GM21717 (cell line): ENCODE measurements around the gene ERFL.

Experiments
- ATAC-seq: cut with Tn5 transposase; IDR thresholded peaks from one replicate; pipeline ENCODE4 v1.9.1; 2021; ENCODE audit warnings: mild to moderate bottlenecking, moderate library complexity; ENCODE audit not compliant: unreplicated experiment

The ERFL gene

DNA sequence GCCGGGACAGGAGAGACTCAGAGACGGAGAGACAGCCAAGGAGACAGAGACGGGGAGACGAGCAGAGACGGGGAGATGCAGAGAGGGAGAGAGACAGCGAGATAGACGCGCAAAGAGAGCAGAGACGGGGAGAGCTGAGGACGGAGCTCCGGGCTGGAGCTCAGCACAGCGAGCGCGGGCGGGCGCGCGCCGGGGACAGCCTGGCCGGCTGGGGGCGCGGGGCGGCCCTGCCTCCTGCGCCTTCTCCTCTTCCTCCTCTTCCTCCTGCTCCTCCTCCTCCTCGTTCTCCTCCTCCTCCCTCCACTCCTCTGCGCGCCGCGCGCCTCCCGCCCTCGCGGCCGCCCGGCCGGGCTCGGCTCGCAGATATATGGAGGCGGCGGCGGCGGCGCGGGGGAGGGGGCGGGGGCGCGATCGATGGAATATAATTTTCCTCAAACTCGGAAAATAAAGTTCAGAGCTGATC is at the start of gene ERFL:
TSS of gene ERFL (minus strand) at position 229 of the 463 bp plus-strand sequence. CDS start 15,530 bp downstream, outside the sequence.
- ATAC-seq, result no peak

DNA sequence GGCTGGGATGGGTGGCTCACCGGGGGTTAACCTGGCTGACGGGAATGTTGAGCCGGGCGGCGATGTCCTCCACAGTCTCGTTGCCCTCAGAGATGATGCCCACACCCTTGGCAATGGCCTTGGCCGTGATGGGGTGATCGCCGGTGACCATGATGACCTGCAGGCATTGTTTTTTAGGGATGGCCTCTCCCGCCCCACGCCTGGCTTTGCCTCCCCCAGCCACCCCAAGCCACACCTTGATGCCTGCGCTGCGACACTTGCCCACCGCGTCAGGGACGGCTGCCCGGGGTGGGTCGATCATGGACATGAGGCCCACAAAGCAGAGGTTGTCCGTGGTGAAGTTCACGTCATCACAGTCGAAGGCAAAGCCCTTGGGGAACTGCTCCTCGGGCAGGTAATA is 49.7 kb upstream of the ERFL start:
- no peak for ATAC-seq

DNA sequence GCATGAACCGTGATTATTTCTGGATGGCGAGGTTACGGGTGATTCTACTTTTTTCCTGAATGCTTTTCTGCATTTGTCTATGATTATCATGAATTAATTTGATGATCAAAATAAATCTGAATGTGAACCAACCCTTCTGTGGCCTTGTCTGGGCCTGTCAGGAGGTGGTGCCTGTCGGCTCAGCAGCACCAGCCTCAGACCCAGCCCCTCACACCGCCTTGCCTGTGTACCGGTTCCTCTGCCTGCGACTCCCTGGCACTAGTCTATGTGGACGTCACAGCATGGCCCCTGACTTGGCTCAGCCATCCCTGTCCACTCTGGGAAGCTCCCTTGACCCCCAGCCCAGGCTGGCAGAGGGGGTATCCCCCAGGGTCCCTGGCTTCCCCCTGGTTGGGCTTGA is 46.4 kb upstream of the ERFL start:
- no peak for ATAC-seq

DNA sequence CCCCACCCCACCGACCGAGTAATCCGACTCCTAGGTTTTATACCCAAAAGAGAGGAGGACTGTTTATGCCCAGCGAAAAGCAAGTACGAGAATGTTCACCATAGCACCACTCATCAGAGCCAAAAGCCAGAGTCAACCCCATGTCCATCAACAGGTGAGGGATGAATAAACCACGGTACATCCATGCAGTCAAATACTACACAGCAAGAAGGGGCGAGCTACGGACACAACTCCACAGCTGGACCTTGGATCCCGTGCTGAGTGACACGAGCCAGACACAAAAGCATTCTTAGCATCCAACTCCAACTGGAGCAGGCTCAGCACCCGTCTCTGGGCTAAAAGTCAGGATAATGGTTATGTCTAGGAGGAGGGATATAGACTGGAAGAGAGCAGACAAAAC is 43.1 kb upstream of the ERFL start:
- ATAC-seq, result no peak

DNA sequence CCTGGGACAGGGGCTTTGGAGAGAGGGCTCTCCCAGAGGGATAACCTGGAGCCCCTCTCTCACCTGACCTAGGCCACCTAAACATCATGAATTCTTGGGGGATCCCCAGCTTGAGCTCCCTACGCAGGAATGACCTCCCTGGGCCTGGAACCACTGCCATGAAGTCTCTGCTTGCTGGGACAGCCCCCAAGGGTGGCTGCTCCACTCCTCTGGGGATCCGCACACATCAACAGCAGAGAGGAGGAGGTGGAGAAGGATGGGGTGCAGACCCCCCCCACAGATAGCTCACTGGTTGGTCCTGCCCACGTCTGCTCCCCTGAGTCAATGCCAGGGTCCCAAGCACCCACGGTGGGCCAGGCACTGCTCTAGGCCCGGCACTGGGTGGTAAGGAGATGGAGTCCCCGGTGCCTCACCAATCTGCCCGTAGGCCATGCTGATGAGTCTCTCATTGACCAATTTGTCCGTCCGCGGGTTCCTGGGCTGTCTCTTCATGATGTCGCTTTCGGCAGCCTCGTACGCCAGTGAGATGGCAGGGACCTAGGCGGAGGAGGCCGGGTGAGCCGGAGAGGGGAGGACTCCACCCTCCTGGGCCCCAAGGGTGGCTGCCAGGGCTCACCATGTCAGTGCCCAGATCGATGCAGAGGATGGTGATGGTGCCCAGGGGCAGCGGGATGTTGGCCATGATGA is 41.7 kb upstream of the ERFL start:
- ATAC-seq, result no peak

DNA sequence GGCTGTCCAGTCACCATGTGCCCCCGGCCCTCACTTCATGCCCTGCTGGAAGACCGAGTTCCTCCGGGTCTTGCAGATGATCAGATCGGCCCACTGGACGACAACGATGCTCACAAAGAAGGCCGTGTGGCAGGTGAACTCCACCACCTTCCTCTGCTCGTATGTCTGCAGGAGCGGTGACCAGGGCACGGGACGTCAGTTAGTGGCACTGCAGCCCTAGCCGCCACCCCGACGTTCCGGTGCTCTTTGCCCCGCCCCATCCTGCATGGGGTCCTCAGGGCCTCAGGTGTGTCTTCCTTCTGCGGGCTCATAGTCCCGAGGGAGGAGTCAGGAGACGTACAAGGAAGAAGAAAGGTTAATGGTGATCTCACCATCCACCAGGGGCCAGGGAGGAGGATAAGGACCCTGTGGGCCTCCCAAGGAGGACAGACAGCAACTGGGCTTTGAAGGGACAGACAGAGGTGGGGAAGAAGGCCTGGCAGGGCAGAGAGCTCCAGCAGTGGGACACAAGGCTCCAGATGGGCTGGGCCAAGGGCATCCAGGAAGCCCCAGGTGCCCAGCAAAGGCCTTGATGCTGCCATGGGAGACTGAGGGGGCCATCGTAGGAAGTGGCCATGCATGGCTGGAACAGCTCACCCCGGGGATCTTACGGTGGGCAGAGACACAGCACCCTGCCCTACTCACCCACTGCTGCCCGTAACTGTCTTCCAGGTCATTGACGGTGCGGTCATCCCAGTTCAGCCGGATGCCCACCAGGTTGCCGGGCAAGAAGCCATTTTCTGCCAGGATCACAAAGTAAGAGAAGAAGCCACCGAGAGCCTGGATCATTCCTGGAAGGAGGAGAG is 40.7 kb upstream of the ERFL start:
- no peak for ATAC-seq

DNA sequence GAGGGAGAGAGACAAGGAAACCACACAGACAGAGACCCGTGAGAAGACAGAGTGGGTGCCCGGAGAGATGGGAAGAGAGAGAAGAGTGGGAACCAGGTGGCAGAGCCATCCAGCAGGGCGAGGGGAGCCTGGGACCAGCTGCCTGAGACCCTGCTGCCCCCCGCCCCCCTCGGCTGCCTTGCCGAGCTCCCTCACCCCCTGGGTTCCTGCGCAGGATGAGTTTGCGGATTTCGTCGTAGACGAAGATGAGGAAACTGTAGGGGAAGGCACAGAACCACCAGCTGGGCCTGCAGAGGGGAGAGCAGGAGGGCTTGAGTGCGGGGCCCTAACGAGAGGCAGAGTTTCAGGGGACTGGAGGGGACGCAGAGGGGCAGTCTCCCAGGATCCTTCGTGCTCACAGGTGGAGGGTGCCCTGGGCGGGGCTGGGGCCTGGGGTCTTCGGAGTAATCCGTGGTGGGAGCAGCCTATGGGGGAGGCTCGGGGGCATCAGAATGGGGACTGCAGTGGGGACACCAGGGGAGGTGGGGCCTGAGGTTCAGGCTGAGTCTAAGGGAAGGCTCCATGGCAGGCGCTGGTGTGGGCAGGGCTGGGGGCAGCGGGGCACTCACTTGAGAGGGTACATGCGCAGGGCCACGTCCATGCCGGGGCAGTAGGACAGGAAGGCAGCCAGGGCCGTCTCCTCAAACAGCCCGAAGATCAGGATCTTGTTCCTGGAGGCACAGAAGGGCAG is 39.0 kb upstream of the ERFL start:
- ATAC-seq, result no peak

DNA sequence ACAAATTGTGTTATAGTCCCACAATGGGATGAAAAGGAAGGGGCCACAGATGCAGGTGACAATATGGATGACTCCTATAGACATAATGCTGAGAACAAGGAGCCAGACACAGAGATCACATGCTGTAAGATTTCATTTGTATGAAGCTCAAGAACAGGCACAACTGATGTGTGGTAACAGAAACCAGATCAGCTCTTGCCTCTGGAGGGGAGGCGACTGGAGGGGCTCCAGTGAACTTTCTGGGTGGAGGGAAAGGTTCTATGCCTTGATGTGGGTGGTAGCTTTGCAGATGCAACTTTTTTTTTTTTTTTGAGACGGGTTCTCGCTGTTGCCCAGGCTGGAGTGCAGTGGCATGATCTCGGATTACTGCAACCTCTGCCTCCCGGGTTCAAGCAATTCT is 36.9 kb upstream of the ERFL start:
- ATAC-seq, result no peak

DNA sequence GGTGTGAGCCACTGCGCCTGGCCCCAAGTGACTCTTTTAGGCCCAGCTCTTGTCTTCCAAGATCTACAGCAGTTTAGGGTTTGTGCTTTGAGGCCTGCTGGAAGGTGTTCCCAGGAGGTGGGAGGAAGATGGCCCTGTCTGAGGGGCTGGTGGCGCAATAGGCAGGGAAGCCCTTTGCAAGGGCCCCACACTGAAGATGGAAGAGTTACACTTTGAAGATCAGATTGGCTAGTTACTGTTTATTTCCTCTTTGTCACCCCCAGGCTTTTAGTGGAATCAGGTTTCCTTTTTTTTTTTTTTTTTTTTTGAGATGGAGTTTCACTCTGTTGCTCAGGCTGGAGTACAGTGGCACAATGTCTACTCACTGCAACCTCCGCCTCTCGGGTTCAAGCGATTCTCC is 32.7 kb upstream of the ERFL start:
- ATAC-seq, result no peak

DNA sequence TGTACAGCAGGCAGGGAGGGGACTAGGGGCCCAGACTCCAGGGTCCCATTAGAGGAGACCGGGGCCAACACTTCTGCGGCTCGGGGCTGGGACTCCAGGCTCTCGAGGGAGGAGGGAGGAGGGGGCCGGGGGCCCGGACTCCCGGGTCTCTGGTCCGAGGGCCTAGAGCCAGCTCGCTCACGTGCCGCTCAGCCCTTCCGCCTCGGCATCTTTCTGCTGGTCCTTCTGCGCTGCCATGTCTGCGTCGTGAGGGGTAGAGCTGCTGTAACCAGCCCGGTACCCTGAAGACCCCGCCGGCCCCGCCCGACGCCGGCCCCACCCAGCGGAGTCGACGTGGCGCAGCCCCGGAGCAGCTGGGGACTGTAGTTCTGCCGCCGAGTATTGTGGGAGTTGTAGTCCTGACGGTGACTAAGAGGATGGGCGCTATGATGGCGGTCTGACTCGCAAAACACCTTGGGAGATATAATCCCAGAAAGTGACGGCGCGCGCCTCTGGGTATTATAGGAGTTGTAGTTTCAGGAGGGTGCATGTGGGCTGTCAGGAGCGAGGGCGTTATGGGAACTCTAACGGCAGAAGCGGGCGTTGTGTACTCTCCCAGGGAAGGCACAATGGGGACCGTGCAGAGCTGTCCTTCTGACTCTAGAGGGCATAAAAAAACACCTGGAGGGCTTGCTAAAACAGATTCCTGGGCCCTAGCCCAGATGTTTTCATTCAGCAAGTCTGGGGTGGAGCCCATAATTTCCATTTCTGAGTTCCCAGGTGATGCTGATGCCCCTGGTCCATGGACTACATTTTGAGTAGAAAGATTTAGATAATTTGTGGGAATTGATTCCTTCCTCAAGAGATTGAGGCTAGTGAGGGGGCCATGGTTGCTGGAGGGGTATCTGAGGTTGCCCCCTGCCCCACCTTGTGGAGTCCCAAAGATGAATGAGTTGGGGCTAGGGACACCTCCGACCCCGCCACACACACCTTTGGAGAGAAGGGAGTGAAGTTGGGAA is 31.1 kb upstream of the ERFL start, which contains the start of gene RABAC1:
TSS of gene RABAC1 (minus strand) at position 266 of the 998 bp plus-strand sequence. CDS start at position 237, 29 bp downstream.
- ATAC-seq, result peak; percentile 81

DNA sequence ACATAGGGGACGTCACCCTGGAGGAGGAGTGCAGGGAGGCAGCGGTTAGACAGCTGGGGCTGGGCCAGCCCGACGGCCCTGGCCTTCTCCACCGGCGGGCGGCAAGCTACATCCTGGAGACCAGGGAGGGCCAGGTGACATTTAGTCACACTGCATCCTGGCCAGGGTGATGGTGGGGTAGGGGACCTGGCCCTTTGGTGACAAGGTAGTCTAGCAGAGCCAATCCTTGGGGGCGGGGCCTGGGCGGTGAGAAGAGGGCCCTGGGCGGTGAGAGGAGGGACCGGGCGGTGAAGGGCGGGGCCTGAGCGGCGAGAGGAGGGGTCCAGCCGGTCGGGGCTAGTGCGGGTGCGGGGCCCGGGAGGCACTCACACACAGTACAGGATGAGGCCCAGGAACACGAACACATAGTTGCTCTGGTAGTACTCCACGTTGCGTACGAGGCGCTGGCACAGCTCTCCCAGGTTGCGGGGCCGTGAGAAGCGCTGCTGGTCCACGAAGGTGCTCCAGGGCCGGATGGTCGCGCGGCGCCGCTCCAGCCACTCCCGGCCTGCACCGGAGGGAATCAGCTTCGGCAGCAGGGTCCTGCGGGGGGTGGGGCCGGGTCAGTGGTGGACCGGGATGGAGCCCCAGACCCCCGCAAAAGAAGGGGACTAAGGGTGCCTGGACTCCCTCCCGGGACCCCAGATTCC is 30.3 kb upstream of the ERFL start:
- ATAC-seq, result peak; percentile 55

DNA sequence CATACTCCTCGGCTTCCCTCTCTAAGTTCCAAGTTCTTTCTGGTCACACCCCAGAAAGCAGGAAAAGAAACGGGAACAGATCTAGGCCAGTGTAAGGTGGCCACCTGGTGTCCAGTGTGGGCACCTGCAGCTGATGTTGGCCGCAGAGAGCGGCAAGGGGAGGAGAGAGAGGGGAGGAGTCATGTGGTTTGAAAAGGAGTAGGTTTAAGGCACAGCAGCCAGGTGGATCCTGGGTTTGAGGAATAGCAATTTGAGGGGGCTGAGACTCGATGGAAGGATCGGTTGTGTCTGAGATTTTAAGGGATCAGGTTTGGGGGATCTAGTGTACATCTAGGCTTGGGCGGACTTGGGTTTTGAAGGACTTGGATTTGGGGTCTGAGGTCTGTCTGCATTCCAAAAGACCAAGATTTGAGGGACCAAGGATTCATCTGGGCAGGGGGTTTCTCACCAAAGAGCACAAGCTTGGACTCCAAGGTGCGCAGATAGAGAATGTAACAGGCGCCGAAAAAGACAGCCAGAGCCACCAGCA is 29.7 kb upstream of the ERFL start:
- no peak for ATAC-seq

DNA sequence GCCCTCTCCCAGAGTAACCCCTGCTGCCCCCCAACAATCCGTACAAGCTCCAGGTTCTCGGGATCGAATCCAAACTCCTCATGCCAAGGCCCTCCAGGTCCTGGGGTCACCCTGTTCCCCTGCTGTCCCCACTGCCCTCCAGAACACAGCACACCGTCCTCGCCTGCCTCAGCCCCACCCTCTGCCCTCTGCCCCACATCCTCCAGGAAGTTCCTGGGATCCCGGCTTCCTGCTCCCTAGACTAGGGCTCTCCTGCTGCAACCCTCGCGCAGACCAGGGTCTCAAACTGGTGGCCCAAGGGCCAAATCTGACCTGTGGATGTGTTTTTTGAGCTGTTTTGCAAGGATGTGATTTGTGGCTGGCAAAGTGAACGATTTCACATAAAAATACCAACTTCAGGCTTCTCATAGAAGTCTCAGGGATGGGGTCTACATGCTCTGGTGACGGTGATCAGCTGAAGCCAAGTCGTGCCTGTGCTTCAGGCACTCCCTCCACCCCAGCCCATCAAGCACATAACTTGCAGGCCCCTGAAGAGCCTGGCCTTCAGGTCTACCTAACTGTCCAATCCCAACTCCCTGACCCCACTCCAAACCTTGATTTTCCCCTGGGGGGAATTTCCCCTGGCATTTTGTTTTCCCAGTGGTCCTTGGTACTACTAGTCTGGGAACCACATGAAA is 29.1 kb upstream of the ERFL start:
- no peak for ATAC-seq

DNA sequence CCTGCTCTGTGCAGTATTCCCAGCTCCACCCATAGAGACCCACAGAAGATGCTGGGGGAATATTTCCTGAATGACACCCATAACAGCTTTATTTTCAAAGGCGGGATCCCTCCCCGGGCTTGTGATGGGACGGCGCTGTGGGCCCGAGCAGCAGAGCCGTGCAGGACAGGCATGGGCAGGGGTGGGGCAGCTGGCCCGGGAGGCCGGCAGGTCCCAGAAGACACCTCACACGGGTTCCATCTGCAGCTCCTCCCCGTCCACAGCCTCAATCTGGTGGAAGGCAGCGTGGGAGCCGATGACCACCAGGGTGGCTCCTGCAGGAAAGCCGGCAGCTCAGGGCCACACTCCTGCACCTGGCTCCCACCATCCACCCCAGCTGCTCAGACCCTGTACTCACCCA is 28.4 kb upstream of the ERFL start:
- ATAC-seq, result no peak

DNA sequence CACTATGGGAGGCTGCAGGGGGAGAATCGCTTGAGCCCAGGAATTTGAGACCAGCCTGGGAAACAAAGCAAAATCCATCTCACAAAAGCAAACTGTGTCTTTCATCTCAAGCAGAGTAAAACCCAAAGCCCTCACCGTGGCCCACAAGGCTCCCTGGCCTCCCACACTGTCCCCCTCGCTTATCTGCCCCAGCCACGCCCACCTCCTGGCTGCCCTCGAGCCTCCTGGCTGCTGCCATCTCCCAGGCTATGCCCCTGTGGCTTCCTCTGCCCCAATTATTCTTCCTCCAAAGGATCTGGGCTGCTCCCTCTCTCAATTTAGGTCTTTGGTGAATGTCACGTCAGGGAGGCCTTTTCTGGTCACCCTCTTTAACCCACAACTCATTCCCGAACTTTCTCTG is 27.3 kb upstream of the ERFL start:
- ATAC-seq, result no peak

DNA sequence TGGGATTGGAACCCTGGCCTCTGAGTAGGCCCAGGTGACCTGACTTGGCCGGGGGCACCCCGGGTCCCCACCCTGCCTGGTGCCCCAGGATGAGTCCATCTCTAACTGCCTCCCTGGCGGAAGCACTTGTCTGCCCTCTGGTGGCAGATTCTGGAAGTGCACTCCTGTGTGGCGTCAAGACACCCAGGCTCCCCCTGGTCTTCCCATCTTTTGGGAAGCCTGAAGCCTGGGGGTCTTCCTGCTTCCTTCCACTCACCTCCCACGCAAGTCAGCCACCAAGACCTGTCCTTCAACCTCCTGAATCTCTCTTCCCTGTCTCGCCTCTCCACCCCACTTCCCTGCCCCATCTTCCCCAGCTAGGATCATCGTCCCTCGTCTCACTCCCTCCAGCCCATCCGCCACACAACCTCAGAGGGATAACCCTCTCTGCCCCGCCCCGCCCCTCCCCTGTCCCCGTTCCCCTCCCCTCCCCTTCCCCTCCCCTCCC is 23.5 kb upstream of the ERFL start:
- no peak for ATAC-seq

DNA sequence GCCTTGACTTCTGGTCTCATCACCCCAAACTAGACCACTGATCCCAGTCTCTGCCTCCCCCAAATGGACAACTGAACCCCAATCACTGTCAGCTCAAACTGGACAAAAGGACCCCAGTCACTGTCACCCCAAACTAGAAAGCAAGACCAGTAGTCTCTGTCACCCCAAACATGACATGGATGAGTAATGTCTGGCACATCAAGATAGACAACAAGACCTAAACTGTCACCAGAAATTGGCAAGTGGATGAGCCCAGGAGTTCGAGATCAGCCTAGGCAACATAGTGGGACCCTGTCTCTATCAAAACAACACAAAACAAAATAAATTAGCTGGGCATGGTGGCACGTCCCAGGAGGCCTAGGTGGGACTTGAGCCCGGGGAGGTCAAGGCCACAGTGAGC is 18.8 kb upstream of the ERFL start:
- ATAC-seq, result no peak

DNA sequence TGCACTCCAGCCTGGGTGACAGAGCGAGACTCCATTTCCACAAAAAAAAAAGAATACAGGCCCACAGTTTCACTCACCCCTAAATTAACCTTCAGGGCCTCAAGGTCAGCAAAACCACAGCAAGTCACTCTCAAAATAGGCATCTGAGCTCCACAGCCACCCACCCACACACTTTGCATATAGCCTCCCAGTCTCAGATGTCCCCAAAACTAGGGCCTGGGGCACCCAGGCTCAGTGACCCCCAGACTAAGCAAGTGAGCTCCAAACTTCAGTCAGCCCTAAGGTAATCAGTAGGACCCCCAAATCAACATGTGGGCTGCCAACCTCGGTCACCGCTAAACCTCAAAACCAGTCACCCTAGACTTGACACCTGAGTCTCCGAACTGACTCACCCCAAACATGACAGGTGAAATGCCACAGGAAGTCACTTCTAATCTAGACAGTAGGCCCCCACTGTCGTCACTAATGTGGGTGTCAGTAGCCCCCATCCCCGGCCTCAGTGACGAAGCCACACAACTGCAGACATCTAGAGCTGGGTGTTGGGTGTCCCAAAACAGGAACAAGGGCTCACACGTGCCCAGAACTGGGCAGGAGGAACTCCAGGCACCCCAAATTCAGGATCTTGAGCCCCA is 17.0 kb upstream of the ERFL start:
- peak; percentile 72 for ATAC-seq
